GM12872 (cell line): ENCODE results near the gene KCNJ4.

Experiments used
- CTCF ChIP-seq: IDR thresholded peaks from 3 replicates; pipeline ENCODE4 v1.5.1; 2011; ENCODE audit warnings: low read depth, mild to moderate bottlenecking, low read length, moderate library complexity; ENCODE audit not compliant: insufficient read depth

KCNJ4 gene

GRCh38 chr22:38426628-38427027, 28.4 kb downstream of the KCNJ4 start:
- no peak for TF ChIP-seq CTCF

- TF ChIP-seq CTCF: no peak
These were observed 30.4 kb downstream of the KCNJ4 start for GRCh38 chr22:38424525-38425080.

- TF ChIP-seq CTCF: no peak
These were observed 31.2 kb downstream of the KCNJ4 start for GRCh38 chr22:38423512-38424503.

- TF ChIP-seq CTCF: no peak
These were observed 32.1 kb downstream of the KCNJ4 start for GRCh38 chr22:38422611-38423511.

- TF ChIP-seq CTCF: no peak
These were observed 34.3 kb downstream of the KCNJ4 start for GRCh38 chr22:38420734-38421133.

- TF ChIP-seq CTCF: no peak
These were observed 35.2 kb downstream of the KCNJ4 start for GRCh38 chr22:38419858-38420160.
